ENCODE measurements around the gene COQ3.
"Not testable (repeated sequence)": the region's sequence is repeated elsewhere in the genome, so short reads cannot be mapped to it uniquely, and the experiment has no call there.

The COQ3 gene

GRCh38 chr6:99378636-99379035, 15.4 kb downstream of the COQ3 start:
- no peak for DNase-seq

- DNase-seq, result no peak
Measured at GRCh38 chr6:99369533-99369932, 24.5 kb downstream of the COQ3 start.

GRCh38 chr6:99366852-99367251, 27.1 kb downstream of the COQ3 start:
- no peak for DNase-seq

GRCh38 chr6:99364026-99364425, 30.0 kb downstream of the COQ3 start:
- DNase-seq, result no peak

GRCh38 chr6:99362678-99363268, 31.2 kb downstream of the COQ3 start:
- no peak for DNase-seq

- DNase-seq, result no peak
Measured at GRCh38 chr6:99359800-99360199, 34.2 kb downstream of the COQ3 start.

- DNase-seq, result no peak
Measured at GRCh38 chr6:99356641-99357040, 37.4 kb downstream of the COQ3 start.

GRCh38 chr6:99354983-99355382, 39.0 kb downstream of the COQ3 start:
- no peak for DNase-seq

GRCh38 chr6:99353126-99353525, 40.9 kb downstream of the COQ3 start:
- DNase-seq, result no peak

GRCh38 chr6:99350573-99350972, 43.4 kb downstream of the COQ3 start:
- DNase-seq, result no peak

GRCh38 chr6:99349171-99350141, 44.5 kb downstream of the COQ3 start, which contains the start of gene FAXC:
FAXC (minus strand) TSS chr6:99349674; CDS start chr6:99349372, 302 bp downstream.
- DNase-seq, result peak; percentile 8

GRCh38 chr6:99348288-99349170, 45.5 kb downstream of the COQ3 start:
- DNase-seq, result no peak

GRCh38 chr6:99347804-99348203, 46.2 kb downstream of the COQ3 start:
- DNase-seq, result no peak

- DNase-seq, result no peak
Measured at GRCh38 chr6:99346595-99346994, 47.4 kb downstream of the COQ3 start.

GRCh38 chr6:99345164-99345563, 48.8 kb downstream of the COQ3 start:
- DNase-seq, result no peak

- no peak for DNase-seq
Measured at GRCh38 chr6:99344289-99344688, 49.7 kb downstream of the COQ3 start.

- no peak for DNase-seq
Measured at GRCh38 chr6:99341862-99342455, 52.0 kb downstream of the COQ3 start.

GRCh38 chr6:99338188-99338587, 55.8 kb downstream of the COQ3 start:
- DNase-seq, result no peak

- DNase-seq, result not testable (repeated sequence)
Measured at GRCh38 chr6:99335298-99335697, 58.7 kb downstream of the COQ3 start.

- DNase-seq, result no peak
Measured at GRCh38 chr6:99334526-99335127, 59.4 kb downstream of the COQ3 start.

- no peak for DNase-seq
Measured at GRCh38 chr6:99333068-99333467, 60.9 kb downstream of the COQ3 start.

GRCh38 chr6:99331531-99331930, 62.5 kb downstream of the COQ3 start:
- DNase-seq, result no peak
